Measurements from ENCODE around the gene C6orf15. TPM values are rescaled to one million over a fixed set of nuclear protein-coding genes. Genes with fewer than 3 reads are reported as not detected.

C6orf15 gene
- total RNA-seq, 1 donor = not detected

- no peak overlapping the region for H3K4me3 ChIP-seq (ENCODE audit: insufficient read depth, low read length)
- H4K20me1 ChIP-seq (ENCODE audit: insufficient read depth, low read length) = no peaks in the 10 kb centered on the region
- H3K27ac ChIP-seq (ENCODE audit: low read depth, low read length) = no peak overlapping the region
- no peaks in the 10 kb centered on the region for H3K79me2 ChIP-seq (ENCODE audit: insufficient read depth, low read length)
- H3K4me1 ChIP-seq (ENCODE audit: insufficient read depth, low read length) = peaks cover 7% of the 10 kb centered on the region
- DNase-seq (ENCODE audit: insufficient read length, low spot score, missing footprints) = peak; percentile 76
- H2AFZ ChIP-seq (ENCODE audit: low read length) = peak overlapping the region; percentile 21
- H3K27me3 ChIP-seq (ENCODE audit: insufficient read depth, low read length) = no peaks in the 10 kb centered on the region
- peaks cover 10% of the 10 kb centered on the region for H3K36me3 ChIP-seq (ENCODE audit: insufficient read depth, low read length)
- TF ChIP-seq CTCF (IDR thresholded peaks at IDR 0.05; ENCODE audit: extremely low read depth, low read depth, low read length) = no peak
- no peaks in the 10 kb centered on the region for H3K9me3 ChIP-seq (ENCODE audit: low read depth, low read length)
- H3K4me2 ChIP-seq (ENCODE audit: insufficient read depth, low read length) = no peak overlapping the region
Measured at GRCh38 chr6:31139599-31139998, 27.2 kb upstream of the C6orf15 start.

- TF ChIP-seq CTCF (IDR thresholded peaks at IDR 0.05; ENCODE audit: extremely low read depth, low read depth, low read length) = no peak
- DNase-seq (ENCODE audit: insufficient read length, low spot score, missing footprints) = peak; percentile 15
- peak within 1 kb of the TSS; percentile 87 for H2AFZ ChIP-seq (ENCODE audit: low read length)
- H3K9me3 ChIP-seq (ENCODE audit: low read depth, low read length) = no peaks in the 10 kb centered on the region
- no peaks in the 10 kb centered on the region for H4K20me1 ChIP-seq (ENCODE audit: insufficient read depth, low read length)
- no peaks in the 10 kb centered on the region for H3K79me2 ChIP-seq (ENCODE audit: insufficient read depth, low read length)
- H3K4me2 ChIP-seq (ENCODE audit: insufficient read depth, low read length) = peak within 1 kb of the TSS; percentile 78
- H3K4me3 ChIP-seq (ENCODE audit: insufficient read depth, low read length) = peak within 1 kb of the TSS; percentile 62
- no peak within 1 kb of the TSS for H3K27ac ChIP-seq (ENCODE audit: low read depth, low read length)
- H3K36me3 ChIP-seq (ENCODE audit: insufficient read depth, low read length) = peaks cover 6% of the 10 kb centered on the region
- no peaks in the 10 kb centered on the region for H3K27me3 ChIP-seq (ENCODE audit: insufficient read depth, low read length)
- peaks cover 7% of the 10 kb centered on the region for H3K4me1 ChIP-seq (ENCODE audit: insufficient read depth, low read length)
Measured at GRCh38 chr6:31138982-31139381, 26.6 kb upstream of the C6orf15 start, which contains the start of gene PSORS1C2. PSORS1C2 (minus strand) TSS chr6:31139066; CDS start chr6:31139026, 40 bp downstream.

GRCh38 chr6:31135710-31136109 is 23.3 kb upstream of the C6orf15 start:
- Histone ChIP-seq H3K4me1 (ENCODE audit: insufficient read depth, low read length) (peaks cover 7% of the 10 kb centered on the region), H3K27me3 (ENCODE audit: insufficient read depth, low read length) (no peaks in the 10 kb centered on the region), H3K4me2 (ENCODE audit: insufficient read depth, low read length) (no peak overlapping the region), H3K36me3 (ENCODE audit: insufficient read depth, low read length) (no peaks in the 10 kb centered on the region), H3K9me3 (ENCODE audit: low read depth, low read length) (no peaks in the 10 kb centered on the region), H2AFZ (ENCODE audit: low read length) (no peak overlapping the region), H3K79me2 (ENCODE audit: insufficient read depth, low read length) (no peaks in the 10 kb centered on the region), H4K20me1 (ENCODE audit: insufficient read depth, low read length) (no peaks in the 10 kb centered on the region), H3K4me3 (ENCODE audit: insufficient read depth, low read length) (no peak overlapping the region), H3K27ac (ENCODE audit: low read depth, low read length) (no peak overlapping the region)
- no peak for TF ChIP-seq CTCF (IDR thresholded peaks at IDR 0.05; ENCODE audit: extremely low read depth, low read depth, low read length)
- no peak for DNase-seq (ENCODE audit: insufficient read length, low spot score, missing footprints)

- Histone ChIP-seq H4K20me1 (ENCODE audit: insufficient read depth, low read length) (no peaks in the 10 kb centered on the region), H3K4me2 (ENCODE audit: insufficient read depth, low read length) (no peak overlapping the region), H3K9me3 (ENCODE audit: low read depth, low read length) (no peaks in the 10 kb centered on the region), H3K79me2 (ENCODE audit: insufficient read depth, low read length) (no peaks in the 10 kb centered on the region), H3K4me3 (ENCODE audit: insufficient read depth, low read length) (no peak overlapping the region), H2AFZ (ENCODE audit: low read length) (no peak overlapping the region), H3K36me3 (ENCODE audit: insufficient read depth, low read length) (no peaks in the 10 kb centered on the region), H3K4me1 (ENCODE audit: insufficient read depth, low read length) (peaks cover 3% of the 10 kb centered on the region), H3K27me3 (ENCODE audit: insufficient read depth, low read length) (peaks cover 18% of the 10 kb centered on the region), H3K27ac (ENCODE audit: low read depth, low read length) (no peak overlapping the region)
- peak; percentile 15 for DNase-seq (ENCODE audit: insufficient read length, low spot score, missing footprints)
- no peak for TF ChIP-seq CTCF (IDR thresholded peaks at IDR 0.05; ENCODE audit: extremely low read depth, low read depth, low read length)
Measured at GRCh38 chr6:31132806-31133205, 20.4 kb upstream of the C6orf15 start.
